Heart left ventricle (tissue), 13 donors: Measurements from ENCODE around the gene LAPTM5.

ENCODE experiments used
- POLR2A ChIP-seq, 2 donors: fragments of 450-650 bp; IDR thresholded peaks; one replicate each; pipeline ENCODE4 v1.6.1; 2017; ENCODE audit warnings: antibody characterized with exemption in 2 of 2, mild to moderate bottlenecking in 2 of 2, moderate library complexity in 2 of 2
- TF ChIP-seq, protein P1 (sequence below), 12 donors: fragments of 200-600 bp; sonication (generic) in 4 of 12; IDR thresholded peaks; one replicate each; pipeline versions ENCODE4 v1.5.0 to v1.8.0; 2018 to 2022; ENCODE audit warnings: antibody characterized with exemption in 12 of 12, mild to moderate bottlenecking in 5 of 12
- donor health status: ischemic (EF 13 %, LVEDD 7.1; RV severe dilation, severe dysfunction).
- donor health status: DM: no; HTN: yes; CAD: no.
- donor health status: DM: no; HTN: no; CAD: no.
- donor health status: ischemic (EF 25% LVEDD 6.9; RV normal size, moderate dysfunction).
- donor health status: ischemic (EF 25% LVEDD 5.7; RV mildly dilated, moderate dysfunction).
- donor health status: ischemic (EF 35%, LVEDD 5.7; RV mildly dilated, moderate dysfunction).
- donor health status: nonischemic (EF 11% LVEDD 7.7; RV severe dilation, severe dysfunction).
- donor health status: DM: yes; HTN: yes; CAD: no.
- donor health status: PGD.
- donor health status: ischemic (EF 29% LVEDD 5.4; RV normal size, mild dysfunction).
- donor health status: nonischemic (EF 23%, LVEDD 6.1; RV moderate dilation, normal function).

DNA sequence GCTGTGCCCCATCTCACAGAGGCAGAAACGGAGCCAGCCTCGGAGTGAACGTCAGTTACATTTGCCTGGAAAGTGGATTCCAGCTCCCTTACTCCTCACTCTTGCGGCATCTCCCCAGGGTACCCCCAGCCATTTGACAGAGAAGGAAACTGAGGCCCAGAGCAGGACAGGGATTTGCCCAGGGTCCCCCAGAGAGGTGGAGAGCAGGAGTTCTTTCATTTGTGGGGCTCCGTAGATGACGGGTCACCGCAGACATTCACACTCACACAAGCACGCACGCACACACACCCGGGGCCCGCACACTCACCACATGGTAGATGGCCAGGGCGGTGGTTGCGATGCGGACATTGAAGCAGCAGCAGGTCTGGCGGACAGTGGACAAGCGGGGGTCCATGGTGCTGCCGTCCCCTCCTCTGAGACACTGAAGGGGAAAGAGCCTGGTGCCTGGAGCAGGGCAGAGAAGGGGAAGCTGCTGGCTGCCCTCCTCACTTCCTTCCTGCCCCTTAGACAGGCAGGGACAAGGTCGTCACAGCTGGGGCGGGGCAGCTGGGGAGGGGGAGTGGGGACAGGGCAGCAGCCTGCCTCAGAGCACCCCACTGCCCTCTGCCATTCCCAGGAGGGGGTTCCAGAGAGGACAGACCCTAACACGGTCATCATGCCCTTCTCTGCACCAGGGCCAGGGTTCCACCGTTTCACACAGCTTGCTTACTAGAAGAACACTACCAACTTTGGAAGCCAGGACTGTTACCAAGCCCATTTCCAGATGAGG is at the start of gene LAPTM5:
- TF ChIP-seq, protein P1, sequence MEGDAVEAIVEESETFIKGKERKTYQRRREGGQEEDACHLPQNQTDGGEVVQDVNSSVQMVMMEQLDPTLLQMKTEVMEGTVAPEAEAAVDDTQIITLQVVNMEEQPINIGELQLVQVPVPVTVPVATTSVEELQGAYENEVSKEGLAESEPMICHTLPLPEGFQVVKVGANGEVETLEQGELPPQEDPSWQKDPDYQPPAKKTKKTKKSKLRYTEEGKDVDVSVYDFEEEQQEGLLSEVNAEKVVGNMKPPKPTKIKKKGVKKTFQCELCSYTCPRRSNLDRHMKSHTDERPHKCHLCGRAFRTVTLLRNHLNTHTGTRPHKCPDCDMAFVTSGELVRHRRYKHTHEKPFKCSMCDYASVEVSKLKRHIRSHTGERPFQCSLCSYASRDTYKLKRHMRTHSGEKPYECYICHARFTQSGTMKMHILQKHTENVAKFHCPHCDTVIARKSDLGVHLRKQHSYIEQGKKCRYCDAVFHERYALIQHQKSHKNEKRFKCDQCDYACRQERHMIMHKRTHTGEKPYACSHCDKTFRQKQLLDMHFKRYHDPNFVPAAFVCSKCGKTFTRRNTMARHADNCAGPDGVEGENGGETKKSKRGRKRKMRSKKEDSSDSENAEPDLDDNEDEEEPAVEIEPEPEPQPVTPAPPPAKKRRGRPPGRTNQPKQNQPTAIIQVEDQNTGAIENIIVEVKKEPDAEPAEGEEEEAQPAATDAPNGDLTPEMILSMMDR (IDR thresholded peaks at IDR 0.05) = no peak
- peak in 1 of 2 donors; percentile 17 for TF ChIP-seq POLR2A (IDR thresholded peaks at IDR 0.05)
